ENCODE results near the gene LRPAP1. TPM values are rescaled to one million over a fixed set of nuclear protein-coding genes. Genes with fewer than 3 reads are reported as not detected.
A peak's percentile ranks its signal among the peaks of the same experiment; 100 is the strongest.

LRPAP1 gene
- total and polyA plus RNA-seq, 2 donors (not counting 3 experiments of a cell fraction or from before 2014, with no cell fraction given), result 90.1 to 170 TPM

DNA sequence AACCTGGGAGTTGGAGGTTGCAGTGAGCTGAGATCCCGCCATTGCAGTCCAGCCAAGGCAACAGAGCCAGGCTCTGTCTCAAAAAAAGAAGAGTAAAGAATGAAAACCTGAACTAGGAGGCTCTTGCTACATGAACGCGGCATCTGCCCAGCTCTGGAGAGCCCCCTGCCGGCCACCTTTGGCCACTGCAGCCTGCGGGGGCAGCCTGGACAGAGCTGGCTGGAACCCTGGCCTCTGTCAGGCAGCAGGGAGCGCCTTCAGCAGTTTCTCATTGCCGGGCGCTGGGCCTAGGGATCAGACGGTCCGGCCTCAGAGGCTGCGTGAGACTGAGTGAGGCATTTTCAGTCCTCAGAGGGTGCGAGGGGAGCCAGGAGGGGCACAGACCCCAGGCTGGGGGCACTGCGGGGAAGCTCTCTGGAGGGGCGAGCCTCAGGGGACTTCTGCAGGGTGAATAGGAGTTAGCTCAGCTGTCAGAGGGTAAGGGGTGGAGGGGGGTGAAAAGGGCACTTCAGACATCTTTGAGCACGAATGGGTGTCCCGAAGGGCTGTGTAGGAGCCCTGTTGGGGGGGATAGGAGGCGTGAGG lies 51.6 kb downstream of the LRPAP1 start:
- H3K27ac ChIP-seq (ENCODE audit: insufficient read depth, low read depth, low read length), result no peak overlapping the region
- no TSS peak for BruUV-seq (replicated peaks)
- ChIA-PET POLR2A (no interaction called here), CTCF (interaction anchor here (0.6 to 4.8 kb wide), 60 partner anchors 9 to 1439 kb away, joined by 3 to 69 read pairs (median 4); partner anchors contain the start of gene DOK7)
- H3K9me1 ChIP-seq (replicated peaks; ENCODE audit: control insufficient read depth, extremely low read depth, insufficient read depth, low read length), result no peaks in the 10 kb centered on the region
- DNase-seq (ENCODE audit: low read depth, low spot score) (peak; percentile 78), FAIRE-seq (peak; percentile 93)
- H3K79me2 ChIP-seq (ENCODE audit: control insufficient read depth, insufficient read depth, low read length), result no peaks in the 10 kb centered on the region
- H3K9me3 ChIP-seq (replicated peaks; ENCODE audit: control insufficient read depth, insufficient read depth, low read length), result no peaks in the 10 kb centered on the region
- dilution Hi-C loops (cut with MboI; ENCODE audit: extremely low pct_ligation_motif_present, low sequenced_read_pairs) (no loop called here), intact Hi-C loops (cut with micrococcal nuclease) (loop anchor here (1.0 to 10.0 kb wide), 5 partner anchors 134 to 464 kb away; no protein-coding TSS in a partner anchor)
- H3K27me3 ChIP-seq (ENCODE audit: control insufficient read depth in 2 of 2, insufficient read depth in 2 of 2, low read length in 2 of 2), result peaks cover 2 to 14% of the 10 kb centered on the region in 2 experiments
- H3K4me3 ChIP-seq (replicated peaks in 1 of 3; ENCODE audit: insufficient read depth in 1 of 3, low read depth in 1 of 3, low read length in 3 of 3), result no peak overlapping the region
- H2AFZ ChIP-seq (ENCODE audit: low read depth, low read length), result peak overlapping the region; percentile 21
- H3K9ac ChIP-seq (replicated peaks; ENCODE audit: extremely low read depth, insufficient read depth, low read length), result no peak overlapping the region
- H3K36me3 ChIP-seq (ENCODE audit: control insufficient read depth in 2 of 2, extremely low read depth in 1 of 2, insufficient read depth in 2 of 2, low read length in 2 of 2), result no peaks in the 10 kb centered on the region
- H4K20me1 ChIP-seq (replicated peaks; ENCODE audit: control insufficient read depth, extremely low read depth, insufficient read depth, low read length), result no peaks in the 10 kb centered on the region
- H3K4me1 ChIP-seq (ENCODE audit: control insufficient read depth, extremely low read depth, insufficient read depth, low read length), result no peaks in the 10 kb centered on the region
- no peak overlapping the region for H3K4me2 ChIP-seq (ENCODE audit: insufficient read depth, low read length)
- TF ChIP-seq CTCF (IDR thresholded peaks at IDR 0.05; ENCODE audit: extremely low read depth in 1 of 2, insufficient read depth in 1 of 2, low read depth in 1 of 2, low read length in 2 of 2) (peak; percentile 98 to 100), JUN (IDR thresholded peaks at IDR 0.05; ENCODE audit: borderline replicate concordance, insufficient read depth, insufficient read length, low read depth) (no peak)

- no peak overlapping the region for H2AFZ ChIP-seq (ENCODE audit: low read depth, low read length)
- H3K9ac ChIP-seq (replicated peaks; ENCODE audit: extremely low read depth, insufficient read depth, low read length), result no peak overlapping the region
- no peak overlapping the region for H3K27ac ChIP-seq (ENCODE audit: insufficient read depth, low read depth, low read length)
- no TSS peak for BruUV-seq (replicated peaks)
- H3K27me3 ChIP-seq (ENCODE audit: control insufficient read depth in 2 of 2, insufficient read depth in 2 of 2, low read length in 2 of 2), result peaks cover 0 to 8% of the 10 kb centered on the region in 2 experiments
- TF ChIP-seq GATA2 (IDR thresholded peaks at IDR 0.05; ENCODE audit: insufficient read depth, insufficient read length, low read depth, low read length) (no peak), FOS (IDR thresholded peaks at IDR 0.05; ENCODE audit: borderline replicate concordance, insufficient read depth, low read length) (no peak), EZH2 (IDR thresholded peaks at IDR 0.05; ENCODE audit: borderline replicate concordance, low read depth, low read length, severe bottlenecking) (no peak)
- ChIA-PET POLR2A (no interaction called here), CTCF (interaction anchor here (0.7 to 4.8 kb wide), 17 partner anchors 9 to 421 kb away, joined by 3 to 69 read pairs (median 8); no protein-coding TSS in a partner anchor)
- intact Hi-C loops (cut with micrococcal nuclease), result loop anchor here (1.0 to 10.0 kb wide), 5 partner anchors 133 to 465 kb away; no protein-coding TSS in a partner anchor
- no peaks in the 10 kb centered on the region for H3K9me3 ChIP-seq (replicated peaks; ENCODE audit: control insufficient read depth, insufficient read depth, low read length)
- H4K20me1 ChIP-seq (replicated peaks; ENCODE audit: control insufficient read depth, extremely low read depth, insufficient read depth, low read length), result no peaks in the 10 kb centered on the region
- dilution Hi-C loops (cut with MboI; ENCODE audit: extremely low pct_ligation_motif_present, low sequenced_read_pairs), result no loop called here
- H3K79me2 ChIP-seq (ENCODE audit: control insufficient read depth, insufficient read depth, low read length), result no peaks in the 10 kb centered on the region
- DNase-seq (ENCODE audit: low read depth, low spot score) (no peak), FAIRE-seq (no peak)
- no peak overlapping the region for H3K4me2 ChIP-seq (ENCODE audit: insufficient read depth, low read length)
- H3K9me1 ChIP-seq (replicated peaks; ENCODE audit: control insufficient read depth, extremely low read depth, insufficient read depth, low read length), result no peaks in the 10 kb centered on the region
- no peaks in the 10 kb centered on the region for H3K4me1 ChIP-seq (ENCODE audit: control insufficient read depth, extremely low read depth, insufficient read depth, low read length)
- H3K4me3 ChIP-seq (replicated peaks in 1 of 3; ENCODE audit: insufficient read depth in 1 of 3, low read depth in 1 of 3, low read length in 3 of 3), result no peak overlapping the region
- H3K36me3 ChIP-seq (ENCODE audit: control insufficient read depth in 2 of 2, extremely low read depth in 1 of 2, insufficient read depth in 2 of 2, low read length in 2 of 2), result no peaks in the 10 kb centered on the region
These were observed 52.7 kb downstream of the LRPAP1 start for GRCh38 chr4:3479358-3480101.
